Lower leg skin (tissue), 3 donors: ENCODE data around the gene SLC4A8.

ENCODE experiments used
- CTCF ChIP-seq, 3 donors: fragments of 450-650 bp; IDR thresholded peaks; one replicate each; pipeline ENCODE4 v1.5.1; 2016; ENCODE audit warnings: antibody characterized with exemption in 3 of 3, mild to moderate bottlenecking in 3 of 3, moderate library complexity in 2 of 3
- POLR2A ChIP-seq, 2 donors: fragments of 450-650 bp; IDR thresholded peaks; one replicate each; pipeline ENCODE4 v1.6.1; 2016 to 2017; ENCODE audit warnings: antibody characterized with exemption in 2 of 2, mild to moderate bottlenecking in 1 of 2, moderate library complexity in 1 of 2

- TF ChIP-seq POLR2A (IDR thresholded peaks at IDR 0.05) (no peak), CTCF (IDR thresholded peaks at IDR 0.05) (no peak)
Observed at GRCh38 chr12:51424662-51425539, at the start of gene SLC4A8.
